ENCODE data around the gene UNG. TPM values are rescaled to one million over a fixed set of nuclear protein-coding genes. Genes with fewer than 3 reads are reported as not detected.

Gene UNG
- total and polyA plus RNA-seq, 9 of the 15 experiments (the other 6 are each of a cell fraction or from before 2014, with no cell fraction given): 8.4 to 59.8 (median 41.0) TPM

- TF ChIP-seq, protein P1, sequence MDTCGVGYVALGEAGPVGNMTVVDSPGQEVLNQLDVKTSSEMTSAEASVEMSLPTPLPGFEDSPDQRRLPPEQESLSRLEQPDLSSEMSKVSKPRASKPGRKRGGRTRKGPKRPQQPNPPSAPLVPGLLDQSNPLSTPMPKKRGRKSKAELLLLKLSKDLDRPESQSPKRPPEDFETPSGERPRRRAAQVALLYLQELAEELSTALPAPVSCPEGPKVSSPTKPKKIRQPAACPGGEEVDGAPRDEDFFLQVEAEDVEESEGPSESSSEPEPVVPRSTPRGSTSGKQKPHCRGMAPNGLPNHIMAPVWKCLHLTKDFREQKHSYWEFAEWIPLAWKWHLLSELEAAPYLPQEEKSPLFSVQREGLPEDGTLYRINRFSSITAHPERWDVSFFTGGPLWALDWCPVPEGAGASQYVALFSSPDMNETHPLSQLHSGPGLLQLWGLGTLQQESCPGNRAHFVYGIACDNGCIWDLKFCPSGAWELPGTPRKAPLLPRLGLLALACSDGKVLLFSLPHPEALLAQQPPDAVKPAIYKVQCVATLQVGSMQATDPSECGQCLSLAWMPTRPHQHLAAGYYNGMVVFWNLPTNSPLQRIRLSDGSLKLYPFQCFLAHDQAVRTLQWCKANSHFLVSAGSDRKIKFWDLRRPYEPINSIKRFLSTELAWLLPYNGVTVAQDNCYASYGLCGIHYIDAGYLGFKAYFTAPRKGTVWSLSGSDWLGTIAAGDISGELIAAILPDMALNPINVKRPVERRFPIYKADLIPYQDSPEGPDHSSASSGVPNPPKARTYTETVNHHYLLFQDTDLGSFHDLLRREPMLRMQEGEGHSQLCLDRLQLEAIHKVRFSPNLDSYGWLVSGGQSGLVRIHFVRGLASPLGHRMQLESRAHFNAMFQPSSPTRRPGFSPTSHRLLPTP (IDR thresholded peaks at IDR 0.05; ENCODE audit: borderline replicate concordance, extremely low read depth, insufficient read length): no peak
- TF ChIP-seq RBM34 (IDR thresholded peaks at IDR 0.05; ENCODE audit: borderline replicate concordance, insufficient read depth, low read length) (no peak), MED1 (CRISPR knock-in tag; IDR thresholded peaks at IDR 0.05; ENCODE audit: borderline replicate concordance) (no peak), ZBTB49 (CRISPR knock-in tag; IDR thresholded peaks at IDR 0.05; ENCODE audit: borderline replicate concordance) (no peak), CREB5 (CRISPR knock-in tag; IDR thresholded peaks at IDR 0.05) (no peak), SREBF1 (IDR thresholded peaks at IDR 0.05; ENCODE audit: borderline replicate concordance, low read depth, low read length) (no peak), POU5F1 (IDR thresholded peaks at IDR 0.05; ENCODE audit: borderline replicate concordance, low read depth, low read length, partially characterized antibody) (peak; percentile 20), PCBP1 (IDR thresholded peaks at IDR 0.05; ENCODE audit: low read depth, low read length, poor library complexity, severe bottlenecking) (peak; percentile 69), SMARCA5 (IDR thresholded peaks at IDR 0.05) (no peak), EWSR1 (IDR thresholded peaks at IDR 0.05; ENCODE audit: borderline replicate concordance, low read depth, partially characterized antibody) (no peak), ETS2 (tag; IDR thresholded peaks at IDR 0.05; ENCODE audit: borderline replicate concordance, poor library complexity, severe bottlenecking) (no peak), HLTF (IDR thresholded peaks at IDR 0.05) (0 out of 2 replicates have a peak, but pooled peaks have one; percentile 50)
- TF ChIP-seq, protein P2, sequence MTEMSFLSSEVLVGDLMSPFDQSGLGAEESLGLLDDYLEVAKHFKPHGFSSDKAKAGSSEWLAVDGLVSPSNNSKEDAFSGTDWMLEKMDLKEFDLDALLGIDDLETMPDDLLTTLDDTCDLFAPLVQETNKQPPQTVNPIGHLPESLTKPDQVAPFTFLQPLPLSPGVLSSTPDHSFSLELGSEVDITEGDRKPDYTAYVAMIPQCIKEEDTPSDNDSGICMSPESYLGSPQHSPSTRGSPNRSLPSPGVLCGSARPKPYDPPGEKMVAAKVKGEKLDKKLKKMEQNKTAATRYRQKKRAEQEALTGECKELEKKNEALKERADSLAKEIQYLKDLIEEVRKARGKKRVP (CRISPR knock-in tag; IDR thresholded peaks at IDR 0.05): no peak
- TF ChIP-seq, protein P3, sequence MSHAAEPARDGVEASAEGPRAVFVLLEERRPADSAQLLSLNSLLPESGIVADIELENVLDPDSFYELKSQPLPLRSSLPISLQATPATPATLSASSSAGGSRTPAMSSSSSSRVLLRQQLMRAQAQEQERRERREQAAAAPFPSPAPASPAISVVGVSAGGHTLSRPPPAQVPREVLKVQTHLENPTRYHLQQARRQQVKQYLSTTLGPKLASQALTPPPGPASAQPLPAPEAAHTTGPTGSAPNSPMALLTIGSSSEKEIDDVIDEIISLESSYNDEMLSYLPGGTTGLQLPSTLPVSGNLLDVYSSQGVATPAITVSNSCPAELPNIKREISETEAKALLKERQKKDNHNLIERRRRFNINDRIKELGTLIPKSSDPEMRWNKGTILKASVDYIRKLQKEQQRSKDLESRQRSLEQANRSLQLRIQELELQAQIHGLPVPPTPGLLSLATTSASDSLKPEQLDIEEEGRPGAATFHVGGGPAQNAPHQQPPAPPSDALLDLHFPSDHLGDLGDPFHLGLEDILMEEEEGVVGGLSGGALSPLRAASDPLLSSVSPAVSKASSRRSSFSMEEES (CRISPR knock-in tag; IDR thresholded peaks at IDR 0.05): no peak
Observed at GRCh38 chr12:109052414-109053323, 44.7 kb upstream of the UNG start, which contains the start of gene USP30 (continued).

Measured in K562 (cell line).